ENCODE results near the gene SDK2.

Gene SDK2

DNA sequence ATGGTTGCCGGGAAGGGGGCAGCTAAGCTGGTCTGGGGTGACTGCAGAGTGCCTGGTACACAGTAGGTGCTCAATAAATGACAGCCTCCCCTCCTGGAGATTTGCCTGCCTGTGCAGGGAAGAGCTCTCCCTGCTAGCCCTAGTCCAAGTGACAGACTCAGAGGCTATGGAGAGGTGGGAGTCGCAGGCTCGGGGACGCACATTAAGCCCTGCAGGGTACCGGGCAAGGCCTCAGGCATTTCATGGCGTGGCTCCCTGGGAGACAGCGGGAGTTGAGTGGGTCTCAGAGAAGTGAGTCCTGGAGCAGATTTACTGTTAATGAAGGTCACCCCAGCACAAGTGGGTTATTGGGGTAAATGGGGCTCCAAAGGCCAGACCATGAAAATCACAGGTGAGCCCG lies 200.2 kb downstream of the SDK2 start:
- TF ChIP-seq CTCF (IDR thresholded peaks at IDR 0.05; ENCODE audit: low read depth, low read length), result no peak
- no peaks in the 10 kb centered on the region for H3K4me1 ChIP-seq
- no peaks in the 10 kb centered on the region for H3K9me3 ChIP-seq
- no peaks in the 10 kb centered on the region for H3K27me3 ChIP-seq
- no peaks in the 10 kb centered on the region for H3K36me3 ChIP-seq
- no peak overlapping the region for H3K4me3 ChIP-seq (ENCODE audit: low read depth, low read length)
- DNase-seq, result no peak

GRCh38 chr17:73439597-73439996 lies 204.6 kb downstream of the SDK2 start:
- Histone ChIP-seq H3K9me3 (no peaks in the 10 kb centered on the region), H3K36me3 (no peaks in the 10 kb centered on the region), H3K27me3 (no peaks in the 10 kb centered on the region), H3K4me1 (no peaks in the 10 kb centered on the region; the same call in 1 of the 2 replicates), H3K4me3 (ENCODE audit: low read depth, low read length) (no peak overlapping the region)
- TF ChIP-seq CTCF (IDR thresholded peaks at IDR 0.05; ENCODE audit: low read depth, low read length), result no peak
- no peak for DNase-seq

DNA sequence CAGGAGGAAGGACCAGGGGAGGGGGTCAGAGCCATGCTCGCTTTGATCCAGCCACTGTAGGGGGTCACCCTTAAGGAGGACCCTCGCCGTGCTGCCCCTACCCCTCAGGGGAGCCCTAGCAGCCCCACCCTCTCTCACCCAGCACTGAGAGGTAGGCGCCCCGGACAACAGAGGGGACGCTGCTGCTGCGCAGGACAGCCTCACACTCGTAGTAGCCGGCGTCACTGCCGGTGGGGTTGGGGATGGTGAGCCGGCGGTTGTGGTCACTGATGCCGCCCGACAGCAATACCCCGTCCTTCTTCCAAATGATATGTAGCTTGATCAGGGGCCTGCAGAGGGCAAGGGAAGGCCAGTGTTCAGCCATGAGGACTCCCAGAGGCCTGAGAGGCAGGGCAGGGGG lies 206.4 kb downstream of the SDK2 start:
- Histone ChIP-seq H3K27me3 (no peaks in the 10 kb centered on the region), H3K4me1 (no peaks in the 10 kb centered on the region; the same call in 1 of the 2 replicates), H3K4me3 (ENCODE audit: low read depth, low read length) (no peak overlapping the region), H3K36me3 (no peaks in the 10 kb centered on the region), H3K9me3 (no peaks in the 10 kb centered on the region)
- no peak for TF ChIP-seq CTCF (IDR thresholded peaks at IDR 0.05; ENCODE audit: low read depth, low read length)
- DNase-seq, result no peak

DNA sequence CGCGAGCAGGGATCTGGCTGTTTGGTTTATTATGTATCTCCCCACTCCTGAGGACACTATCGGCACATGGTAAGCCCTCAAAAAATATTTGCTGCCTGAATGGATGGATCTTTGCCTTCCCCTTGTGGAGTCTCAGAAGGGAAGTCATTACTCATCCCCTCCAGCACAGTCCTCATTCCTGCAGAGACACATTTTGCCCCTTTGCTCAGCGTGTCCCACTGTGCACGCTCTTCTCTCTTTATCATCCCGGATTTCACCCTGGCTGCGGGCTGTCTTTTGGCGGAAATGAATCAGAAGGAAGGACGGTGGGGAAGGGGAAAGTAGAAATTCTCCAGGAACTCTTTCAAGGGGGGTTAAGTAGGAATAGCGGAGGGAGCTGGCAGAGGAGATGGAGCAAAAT lies 207.3 kb downstream of the SDK2 start:
- no peaks in the 10 kb centered on the region for H3K9me3 ChIP-seq
- TF ChIP-seq CTCF (IDR thresholded peaks at IDR 0.05; ENCODE audit: low read depth, low read length), result no peak
- no peaks in the 10 kb centered on the region for H3K27me3 ChIP-seq

DNA sequence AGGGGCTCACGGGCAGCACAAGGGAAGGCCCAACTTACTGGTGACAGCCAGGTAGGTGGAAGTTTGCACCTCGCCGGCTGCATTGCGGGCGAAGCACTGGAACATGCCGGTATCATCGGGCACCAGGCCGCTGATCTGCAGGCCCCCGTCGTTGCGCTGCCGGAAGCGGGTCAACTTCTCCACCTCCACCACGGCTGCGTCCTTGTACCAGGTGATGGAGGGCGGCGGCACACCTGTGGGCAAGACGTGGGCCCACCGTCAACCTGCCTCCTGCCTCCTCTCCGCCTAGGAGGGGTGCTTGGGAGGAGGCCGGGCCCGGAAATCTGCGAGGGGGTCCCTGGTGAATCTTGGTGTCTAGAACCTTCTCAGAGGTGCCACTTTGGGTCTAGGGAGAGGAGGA lies 208.8 kb downstream of the SDK2 start:
- Histone ChIP-seq H3K4me3 (ENCODE audit: low read depth, low read length) (no peak overlapping the region), H3K4me1 (peaks cover under 1% of the 10 kb centered on the region; the same call in 1 of the 2 replicates), H3K9me3 (no peaks in the 10 kb centered on the region), H3K27me3 (no peaks in the 10 kb centered on the region), H3K36me3 (no peaks in the 10 kb centered on the region)
- TF ChIP-seq CTCF (IDR thresholded peaks at IDR 0.05; ENCODE audit: low read depth, low read length), result no peak
- DNase-seq, result no peak

More for the DNA sequence above, 207.3 kb downstream of the SDK2 start:
- no peak overlapping the region for H3K4me3 ChIP-seq (ENCODE audit: low read depth, low read length)
- DNase-seq, result no peak
- no peaks in the 10 kb centered on the region for H3K36me3 ChIP-seq
- no peaks in the 10 kb centered on the region; the same call in 1 of the 2 replicates for H3K4me1 ChIP-seq

DNA sequence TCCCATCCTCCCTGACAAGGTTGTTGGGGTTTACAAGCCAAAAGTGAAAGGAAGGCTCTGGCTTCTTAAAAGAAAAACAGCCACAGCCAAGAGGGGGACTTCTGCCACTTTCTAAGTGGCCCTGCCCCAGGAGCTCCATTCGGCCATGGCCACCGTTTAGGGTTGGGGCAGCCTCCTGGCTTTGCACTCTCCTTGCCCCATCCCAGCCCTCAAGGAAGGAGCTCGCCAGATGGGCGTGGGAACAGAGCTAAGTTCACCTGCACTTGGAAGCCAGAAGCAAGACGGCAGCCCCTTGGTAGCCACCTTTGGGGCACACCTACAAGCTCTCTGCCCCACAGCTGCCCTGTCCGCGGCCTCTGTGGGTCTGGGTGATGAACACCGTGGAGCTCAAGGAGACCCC lies 210.1 kb downstream of the SDK2 start:
- no peaks in the 10 kb centered on the region for H3K27me3 ChIP-seq
- peaks cover 5% of the 10 kb centered on the region for H3K4me1 ChIP-seq
- no peaks in the 10 kb centered on the region for H3K9me3 ChIP-seq
- no peak for TF ChIP-seq CTCF (IDR thresholded peaks at IDR 0.05; ENCODE audit: low read depth, low read length)
- no peak overlapping the region for H3K4me3 ChIP-seq (ENCODE audit: low read depth, low read length)
- DNase-seq, result no peak
- H3K36me3 ChIP-seq, result no peaks in the 10 kb centered on the region
